Trophoblast cell (in vitro differentiated cells and primary cell): Measurements from ENCODE around the gene CEACAM19.
"Not testable (repeated sequence)": the region's sequence is repeated elsewhere in the genome, so short reads cannot be mapped to it uniquely, and the experiment has no call there.

Source experiments
- DNase-seq, 2 donors: peaks; one replicate each; pipeline ENCODE4 v3.0.0-alpha.2; 2016
- H2AFZ ChIP-seq: 2 replicates; pipeline ENCODE4 v1.6.1; 2013; ENCODE audit warnings: low read length, moderate library complexity, mild to moderate bottlenecking; ENCODE audit not compliant: insufficient read depth, poor library complexity
- H2AK5ac ChIP-seq: 2 replicates; pipeline ENCODE4 v1.6.1; 2013; ENCODE audit warnings: mild to moderate bottlenecking, low read length
- H2BK120ac ChIP-seq: 2 replicates; pipeline ENCODE4 v1.6.1; 2013; ENCODE audit warnings: low read length, mild to moderate bottlenecking, moderate library complexity; ENCODE audit not compliant: insufficient read depth, poor library complexity
- H2BK12ac ChIP-seq: 2 replicates; pipeline ENCODE4 v1.6.1; 2013; ENCODE audit warnings: mild to moderate bottlenecking, low read length, moderate library complexity
- H2BK5ac ChIP-seq: 2 replicates; pipeline ENCODE4 v1.6.1; 2013; ENCODE audit warnings: low read length, low read depth, moderate library complexity, mild to moderate bottlenecking; ENCODE audit not compliant: poor library complexity
- H3K14ac ChIP-seq: 2 replicates; pipeline ENCODE4 v1.6.1; 2013; ENCODE audit warnings: mild to moderate bottlenecking, low read length
- H3K18ac ChIP-seq: 2 replicates; pipeline ENCODE4 v1.6.1; 2013; ENCODE audit warnings: mild to moderate bottlenecking, low read length
- H3K23ac ChIP-seq: 2 replicates; pipeline ENCODE4 v1.6.1; 2013; ENCODE audit warnings: low read length
- H3K27ac ChIP-seq: 2 replicates; pipeline ENCODE4 v1.5.1; 2013; ENCODE audit warnings: low read depth, mild to moderate bottlenecking, inconsistent platforms, low read length, moderate library complexity
- H3K27me3 ChIP-seq: 2 replicates; pipeline ENCODE4 v1.6.1; 2013; ENCODE audit warnings: inconsistent platforms, mild to moderate bottlenecking, low read length, moderate library complexity; ENCODE audit not compliant: insufficient read depth
- H3K36me3 ChIP-seq, 2 experiments: 1 replicate in 1 of 2; 2 replicates in 1 of 2; pipeline ENCODE4 v1.6.1; 2013; ENCODE audit warnings: low read length in 2 of 2, mild to moderate bottlenecking in 2 of 2, moderate library complexity in 1 of 2; ENCODE audit not compliant: insufficient read depth in 2 of 2, control insufficient read depth in 1 of 2
- H3K4ac ChIP-seq: 2 replicates; pipeline ENCODE4 v1.6.1; 2013; ENCODE audit warnings: low read depth, mild to moderate bottlenecking, low read length, moderate library complexity
- H3K4me1 ChIP-seq, 2 experiments: 1 replicate in 1 of 2; 2 replicates in 1 of 2; pipeline ENCODE4 v1.6.1; 2013; ENCODE audit warnings: low read length in 2 of 2, mild to moderate bottlenecking in 2 of 2, moderate library complexity in 1 of 2; ENCODE audit not compliant: insufficient read depth in 2 of 2, control insufficient read depth in 1 of 2
- H3K4me2 ChIP-seq: 2 replicates; pipeline ENCODE4 v1.6.1; 2013; ENCODE audit warnings: inconsistent platforms, mild to moderate bottlenecking, low read length, moderate library complexity
- H3K4me3 ChIP-seq: 2 replicates; pipeline ENCODE4 v1.5.1; 2013; ENCODE audit warnings: mild to moderate bottlenecking, low read depth, low read length, inconsistent platforms
- H3K79me1 ChIP-seq: one replicate; pipeline ENCODE4 v1.6.1; 2013; ENCODE audit warnings: low read length
- H3K79me2 ChIP-seq: 2 replicates; pipeline ENCODE4 v1.6.1; 2013; ENCODE audit warnings: low read length, mild to moderate bottlenecking; ENCODE audit not compliant: control insufficient read depth, insufficient read depth, poor library complexity
- H3K9ac ChIP-seq: 2 replicates; pipeline ENCODE4 v1.6.1; 2013; ENCODE audit warnings: mild to moderate bottlenecking, low read length
- H3K9me3 ChIP-seq: 2 replicates; pipeline ENCODE4 v1.6.1; 2013; ENCODE audit warnings: low read depth, mild to moderate bottlenecking, control low read depth, inconsistent platforms, low read length; ENCODE audit not compliant: insufficient read depth
- H4K12ac ChIP-seq: 2 replicates; pipeline ENCODE4 v1.6.1; 2013; ENCODE audit warnings: low read depth, mild to moderate bottlenecking, low read length, moderate library complexity
- H4K8ac ChIP-seq: 2 replicates; pipeline ENCODE4 v1.6.1; 2013; ENCODE audit warnings: low read depth, mild to moderate bottlenecking, low read length, moderate library complexity
- H4K91ac ChIP-seq: one replicate; pipeline ENCODE4 v1.6.1; 2013; ENCODE audit warnings: low read depth, mild to moderate bottlenecking, low read length, moderate library complexity
- WGBS: extraction: QIAGEN DNeasy Blood & Tissue Kit; methylation state at CpG from one replicate; pipeline ENCODE4 v1.1.7; 2013; ENCODE audit warnings: missing lambda C conversion rate; ENCODE audit not compliant: insufficient read length, insufficient coverage; ENCODE audit errors: extremely low coverage; 5-methylcytosine and 5-hydroxymethylcytosine counted together

CEACAM19 gene

GRCh38 chr19:44625637-44626036 lies 45.6 kb upstream of the CEACAM19 start:
- not testable (repeated sequence) for H2BK5ac ChIP-seq, DNase-seq

GRCh38 chr19:44626048-44626624 lies 45.1 kb upstream of the CEACAM19 start:
- H3K14ac ChIP-seq: no peak overlapping the region
- no peaks in the 10 kb centered on the region for H3K79me2 ChIP-seq
- H2AFZ ChIP-seq: no peak overlapping the region
- no peak overlapping the region for H2BK12ac ChIP-seq
- H3K18ac ChIP-seq: no peak overlapping the region
- H3K36me3 ChIP-seq: no peaks in the 10 kb centered on the region
- no peak overlapping the region for H4K8ac ChIP-seq
- H2BK5ac ChIP-seq: no peak overlapping the region
- H3K27ac ChIP-seq: peak overlapping the region; percentile 39
- no peak overlapping the region for H2AK5ac ChIP-seq
- no peak overlapping the region for H4K12ac ChIP-seq
- no peak overlapping the region for H3K9ac ChIP-seq
- H3K27me3 ChIP-seq: no peaks in the 10 kb centered on the region
- no peak overlapping the region for H3K4me2 ChIP-seq
- H3K9me3 ChIP-seq: peaks cover 1% of the 10 kb centered on the region
- H3K79me1 ChIP-seq: peaks cover 2% of the 10 kb centered on the region
- H3K4ac ChIP-seq: no peak overlapping the region
- WGBS: no CpG with 5 or more reads among the region's 1 CpG
- peaks cover 3 to 9% of the 10 kb centered on the region in 2 experiments for H3K4me1 ChIP-seq
- H3K23ac ChIP-seq: no peak overlapping the region
- peak; percentile 90 to 91 for DNase-seq
- H3K4me3 ChIP-seq: no peak overlapping the region
- no peak overlapping the region for H2BK120ac ChIP-seq
- no peak overlapping the region for H4K91ac ChIP-seq

More at GRCh38 chr19:44625637-44626036, 45.6 kb upstream of the CEACAM19 start:
- not testable (repeated sequence) for H3K27ac ChIP-seq, H2AK5ac ChIP-seq, H3K18ac ChIP-seq, H2AFZ ChIP-seq, H3K79me2 ChIP-seq, H4K12ac ChIP-seq, H3K79me1 ChIP-seq, H3K27me3 ChIP-seq, H3K23ac ChIP-seq, H3K4me3 ChIP-seq, H3K4ac ChIP-seq, H3K9me3 ChIP-seq, H2BK12ac ChIP-seq, H3K36me3 ChIP-seq, H4K8ac ChIP-seq, H3K14ac ChIP-seq, H3K4me1 ChIP-seq, H3K9ac ChIP-seq, H2BK120ac ChIP-seq, H3K4me2 ChIP-seq
- peak overlapping the region; percentile 14 for H4K91ac ChIP-seq
- no CpG with 5 or more reads among the region's 4 CpGs for WGBS

- Histone ChIP-seq H3K27ac (no peak overlapping the region), H3K18ac (no peak overlapping the region), H3K9me3 (peaks cover 1% of the 10 kb centered on the region), H4K8ac (no peak overlapping the region), H2BK12ac (no peak overlapping the region), H2AFZ (no peak overlapping the region), H3K79me2 (no peaks in the 10 kb centered on the region), H3K4ac (no peak overlapping the region), H3K9ac (no peak overlapping the region), H2BK120ac (no peak overlapping the region), H3K27me3 (no peaks in the 10 kb centered on the region), H3K4me3 (no peak overlapping the region), H3K4me2 (no peak overlapping the region), H3K14ac (no peak overlapping the region), H2BK5ac (no peak overlapping the region), H3K79me1 (peaks cover 2% of the 10 kb centered on the region), H3K36me3 (no peaks in the 10 kb centered on the region), H2AK5ac (no peak overlapping the region), H3K4me1 (peaks cover 3 to 9% of the 10 kb centered on the region in 2 experiments), H4K91ac (no peak overlapping the region), H4K12ac (no peak overlapping the region), H3K23ac (no peak overlapping the region)
- no CpG with 5 or more reads among the region's 4 CpGs for WGBS
- no peak for DNase-seq
Measured at GRCh38 chr19:44627631-44628030, 43.7 kb upstream of the CEACAM19 start.

- no peak overlapping the region for H3K18ac ChIP-seq
- H2BK12ac ChIP-seq: no peak overlapping the region
- H3K27me3 ChIP-seq: no peaks in the 10 kb centered on the region
- no peak overlapping the region for H4K8ac ChIP-seq
- H3K9me3 ChIP-seq: peaks cover 1% of the 10 kb centered on the region
- H3K36me3 ChIP-seq: no peaks in the 10 kb centered on the region
- peak overlapping the region; percentile 37 for H3K23ac ChIP-seq
- no peak overlapping the region for H3K14ac ChIP-seq
- H2BK5ac ChIP-seq: no peak overlapping the region
- H2BK120ac ChIP-seq: no peak overlapping the region
- no peak overlapping the region for H4K12ac ChIP-seq
- no peaks in the 10 kb centered on the region for H3K79me2 ChIP-seq
- no peak overlapping the region for H3K4ac ChIP-seq
- no peak overlapping the region for H2AFZ ChIP-seq
- no peak for DNase-seq
- no peak overlapping the region for H3K4me3 ChIP-seq
- H3K4me2 ChIP-seq: no peak overlapping the region
- peaks cover 3 to 9% of the 10 kb centered on the region in 2 experiments for H3K4me1 ChIP-seq
- H3K79me1 ChIP-seq: peaks cover 2% of the 10 kb centered on the region
- no peak overlapping the region for H3K9ac ChIP-seq
- WGBS: 100% methylated on average over 1 of the region's 3 CpGs
- H2AK5ac ChIP-seq: no peak overlapping the region
- no peak overlapping the region for H4K91ac ChIP-seq
- H3K27ac ChIP-seq: no peak overlapping the region
Measured at GRCh38 chr19:44628793-44629192, 42.5 kb upstream of the CEACAM19 start.
